Fibroblast of lung (primary cell): ENCODE results near the gene ARHGAP6. TPM values are rescaled to one million over a fixed set of nuclear protein-coding genes. Genes with fewer than 3 reads are reported as not detected.
A peak's percentile ranks its signal among the peaks of the same experiment; 100 is the strongest.

Experiments
- DNase-seq, 2 donors: peaks; one replicate each; pipeline versions ENCODE4 v3.0.0 to v3.0.0-alpha.2; 2010; ENCODE audit warnings: low read depth in 2 of 2
- H2AFZ ChIP-seq: 2 replicates; pipeline ENCODE4 v1.5.1; 2012; ENCODE audit warnings: low read length, control low read depth, inconsistent platforms
- H3K27ac ChIP-seq: 2 replicates; pipeline ENCODE4 v1.5.1; 2011; ENCODE audit warnings: low read length, control low read depth; ENCODE audit not compliant: insufficient read depth
- H3K27me3 ChIP-seq: 2 replicates; pipeline ENCODE4 v1.5.1; 2011; ENCODE audit warnings: mild to moderate bottlenecking, low read length; ENCODE audit not compliant: control insufficient read depth, insufficient read depth
- H3K36me3 ChIP-seq: 2 replicates; pipeline ENCODE4 v1.5.1; 2011; ENCODE audit warnings: low read length; ENCODE audit not compliant: control insufficient read depth, insufficient read depth
- H3K4me1 ChIP-seq: 2 replicates; pipeline ENCODE4 v1.5.1; 2011; ENCODE audit warnings: low read length; ENCODE audit not compliant: control insufficient read depth, insufficient read depth; ENCODE audit errors: extremely low read depth
- H3K4me2 ChIP-seq: 2 replicates; pipeline ENCODE4 v1.5.1; 2011; ENCODE audit warnings: low read length, control low read depth; ENCODE audit not compliant: insufficient read depth; ENCODE audit errors: extremely low read depth
- H3K4me3 ChIP-seq, 4 experiments: fragments of 200-600 bp in 1 of 4; sonication (generic) in 1 of 4; replicated peaks in 1 of 4; 2 replicates each; pipeline ENCODE4 v1.5.1; 2011 to 2016; ENCODE audit warnings: low read length in 4 of 4, low read depth in 3 of 4, mild to moderate bottlenecking in 3 of 4, control low read depth in 2 of 4, inconsistent platforms in 1 of 4, mixed read lengths in 1 of 4; ENCODE audit not compliant: insufficient read depth in 1 of 4; ENCODE audit errors: control extremely low read depth in 1 of 4
- H3K79me2 ChIP-seq: 2 replicates; pipeline ENCODE4 v1.5.1; 2012; ENCODE audit warnings: mild to moderate bottlenecking, low read length, inconsistent platforms; ENCODE audit not compliant: control insufficient read depth, insufficient read depth
- H3K9ac ChIP-seq: 2 replicates; pipeline ENCODE4 v1.5.1; 2011; ENCODE audit warnings: mild to moderate bottlenecking, low read length, control low read depth; ENCODE audit not compliant: insufficient read depth
- H3K9me3 ChIP-seq: 2 replicates; pipeline ENCODE4 v1.5.1; 2012; ENCODE audit warnings: low read depth, low read length; ENCODE audit not compliant: control insufficient read depth, insufficient read depth
- H4K20me1 ChIP-seq: 2 replicates; pipeline ENCODE4 v1.5.1; 2011; ENCODE audit warnings: low read length; ENCODE audit not compliant: control insufficient read depth, insufficient read depth; ENCODE audit errors: extremely low read depth
- CTCF ChIP-seq, 2 donors: IDR thresholded peaks in 1 of 2; conservative IDR thresholded peaks in 1 of 2; 1 replicate in 1 of 2; 2 replicates in 1 of 2; pipeline ENCODE4 v1.5.1; 2011 to 2012; ENCODE audit warnings: low read length in 2 of 2, control low read depth in 1 of 2, inconsistent platforms in 1 of 2, low read depth in 1 of 2, mild to moderate bottlenecking in 1 of 2
- EZH2 ChIP-seq: IDR thresholded peaks from 2 replicates; pipeline ENCODE4 v1.5.1; 2012; ENCODE audit warnings: low read length, control low read depth, mild to moderate bottlenecking; ENCODE audit errors: missing control alignments
- polyA plus RNA-seq, 2 donors: library from polyadenylated mRNA; depleted of rRNA in 1 of 2; stranded (reverse) in 1 of 2; unstranded in 1 of 2; fragments of >200 nt; gene quantifications; 2 replicates each; pipeline ENCODE4 v1.2.1, GENCODE V29; 2011 to 2012; ENCODE audit warnings: missing spikeins in 1 of 2
- total RNA-seq: library from RNA; depleted of rRNA; stranded (reverse); fragments of >200 nt; gene quantifications from 2 replicates; pipeline ENCODE4 v1.2.1, GENCODE V29; 2014

ARHGAP6 gene
- total and polyA plus RNA-seq, 2 donors (not counting 1 experiment from before 2014, with no cell fraction given): 5.9 to 11.7 TPM

GRCh38 chrX:11509786-11510185, 155.9 kb downstream of the ARHGAP6 start:
- H3K4me2 ChIP-seq: no peak overlapping the region
- H3K79me2 ChIP-seq: no peaks in the 10 kb centered on the region
- no peaks in the 10 kb centered on the region for H3K9me3 ChIP-seq
- no peaks in the 10 kb centered on the region for H3K27me3 ChIP-seq
- H3K36me3 ChIP-seq: no peaks in the 10 kb centered on the region
- H3K9ac ChIP-seq: no peak overlapping the region
- no peak overlapping the region for H3K27ac ChIP-seq
- H2AFZ ChIP-seq: no peak overlapping the region
- TF ChIP-seq CTCF (conservative IDR thresholded peaks at IDR 0.05 in 1 of 2, IDR thresholded peaks at IDR 0.05 in 1 of 2; ENCODE audit: low read depth in 1 of 2, low read length in 2 of 2) (no peak), EZH2 (no peak)
- no peak overlapping the region for H3K4me3 ChIP-seq
- no peaks in the 10 kb centered on the region for H3K4me1 ChIP-seq
- peak; percentile 27 to 31 for DNase-seq
- H4K20me1 ChIP-seq: no peaks in the 10 kb centered on the region

- no peaks in the 10 kb centered on the region for H3K79me2 ChIP-seq
Measured at GRCh38 chrX:11504234-11504633, 161.5 kb downstream of the ARHGAP6 start.

More at GRCh38 chrX:11504234-11504633, 161.5 kb downstream of the ARHGAP6 start:
- Histone ChIP-seq H3K4me1 (peaks cover 2% of the 10 kb centered on the region), H3K27me3 (no peaks in the 10 kb centered on the region), H3K9ac (no peak overlapping the region), H3K4me2 (no peak overlapping the region), H3K36me3 (no peaks in the 10 kb centered on the region), H4K20me1 (no peaks in the 10 kb centered on the region), H3K9me3 (no peaks in the 10 kb centered on the region), H3K27ac (no peak overlapping the region), H3K4me3 (no peak overlapping the region), H2AFZ (no peak overlapping the region)
- DNase-seq: no peak
- TF ChIP-seq EZH2 (no peak), CTCF (conservative IDR thresholded peaks at IDR 0.05 in 1 of 2, IDR thresholded peaks at IDR 0.05 in 1 of 2; ENCODE audit: low read depth in 1 of 2, low read length in 2 of 2) (no peak)
